ENCODE results near the gene GMPPB. TPM values are rescaled to one million over a fixed set of nuclear protein-coding genes. Genes with fewer than 3 reads are reported as not detected.

Gene GMPPB
- total and polyA plus RNA-seq, 9 of the 15 experiments (the other 6 are each of a cell fraction or from before 2014, with no cell fraction given): 0.53 to 17.4 (median 8.1) TPM

DNA sequence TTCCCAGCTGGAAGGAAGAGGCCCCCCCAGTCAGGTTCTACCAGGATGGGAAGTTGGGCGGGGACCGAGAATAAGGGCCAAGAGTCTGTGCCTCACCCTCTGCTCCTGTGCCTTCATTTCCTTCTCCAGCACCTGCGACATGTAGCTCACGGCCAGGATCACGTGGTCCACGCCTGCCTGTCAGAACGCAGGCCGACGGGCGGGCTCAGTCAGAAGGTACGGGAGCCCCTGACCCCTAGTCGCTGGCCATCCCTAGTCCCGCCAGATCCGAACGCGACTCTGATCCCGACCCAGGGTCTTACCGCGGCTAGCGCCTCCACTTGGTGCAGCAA, 489 bp downstream of the GMPPB start (continued):
- TF ChIP-seq, protein P1, sequence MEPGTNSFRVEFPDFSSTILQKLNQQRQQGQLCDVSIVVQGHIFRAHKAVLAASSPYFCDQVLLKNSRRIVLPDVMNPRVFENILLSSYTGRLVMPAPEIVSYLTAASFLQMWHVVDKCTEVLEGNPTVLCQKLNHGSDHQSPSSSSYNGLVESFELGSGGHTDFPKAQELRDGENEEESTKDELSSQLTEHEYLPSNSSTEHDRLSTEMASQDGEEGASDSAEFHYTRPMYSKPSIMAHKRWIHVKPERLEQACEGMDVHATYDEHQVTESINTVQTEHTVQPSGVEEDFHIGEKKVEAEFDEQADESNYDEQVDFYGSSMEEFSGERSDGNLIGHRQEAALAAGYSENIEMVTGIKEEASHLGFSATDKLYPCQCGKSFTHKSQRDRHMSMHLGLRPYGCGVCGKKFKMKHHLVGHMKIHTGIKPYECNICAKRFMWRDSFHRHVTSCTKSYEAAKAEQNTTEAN (CRISPR knock-in tag; IDR thresholded peaks at IDR 0.05): no peak
- TF ChIP-seq, protein P2, sequence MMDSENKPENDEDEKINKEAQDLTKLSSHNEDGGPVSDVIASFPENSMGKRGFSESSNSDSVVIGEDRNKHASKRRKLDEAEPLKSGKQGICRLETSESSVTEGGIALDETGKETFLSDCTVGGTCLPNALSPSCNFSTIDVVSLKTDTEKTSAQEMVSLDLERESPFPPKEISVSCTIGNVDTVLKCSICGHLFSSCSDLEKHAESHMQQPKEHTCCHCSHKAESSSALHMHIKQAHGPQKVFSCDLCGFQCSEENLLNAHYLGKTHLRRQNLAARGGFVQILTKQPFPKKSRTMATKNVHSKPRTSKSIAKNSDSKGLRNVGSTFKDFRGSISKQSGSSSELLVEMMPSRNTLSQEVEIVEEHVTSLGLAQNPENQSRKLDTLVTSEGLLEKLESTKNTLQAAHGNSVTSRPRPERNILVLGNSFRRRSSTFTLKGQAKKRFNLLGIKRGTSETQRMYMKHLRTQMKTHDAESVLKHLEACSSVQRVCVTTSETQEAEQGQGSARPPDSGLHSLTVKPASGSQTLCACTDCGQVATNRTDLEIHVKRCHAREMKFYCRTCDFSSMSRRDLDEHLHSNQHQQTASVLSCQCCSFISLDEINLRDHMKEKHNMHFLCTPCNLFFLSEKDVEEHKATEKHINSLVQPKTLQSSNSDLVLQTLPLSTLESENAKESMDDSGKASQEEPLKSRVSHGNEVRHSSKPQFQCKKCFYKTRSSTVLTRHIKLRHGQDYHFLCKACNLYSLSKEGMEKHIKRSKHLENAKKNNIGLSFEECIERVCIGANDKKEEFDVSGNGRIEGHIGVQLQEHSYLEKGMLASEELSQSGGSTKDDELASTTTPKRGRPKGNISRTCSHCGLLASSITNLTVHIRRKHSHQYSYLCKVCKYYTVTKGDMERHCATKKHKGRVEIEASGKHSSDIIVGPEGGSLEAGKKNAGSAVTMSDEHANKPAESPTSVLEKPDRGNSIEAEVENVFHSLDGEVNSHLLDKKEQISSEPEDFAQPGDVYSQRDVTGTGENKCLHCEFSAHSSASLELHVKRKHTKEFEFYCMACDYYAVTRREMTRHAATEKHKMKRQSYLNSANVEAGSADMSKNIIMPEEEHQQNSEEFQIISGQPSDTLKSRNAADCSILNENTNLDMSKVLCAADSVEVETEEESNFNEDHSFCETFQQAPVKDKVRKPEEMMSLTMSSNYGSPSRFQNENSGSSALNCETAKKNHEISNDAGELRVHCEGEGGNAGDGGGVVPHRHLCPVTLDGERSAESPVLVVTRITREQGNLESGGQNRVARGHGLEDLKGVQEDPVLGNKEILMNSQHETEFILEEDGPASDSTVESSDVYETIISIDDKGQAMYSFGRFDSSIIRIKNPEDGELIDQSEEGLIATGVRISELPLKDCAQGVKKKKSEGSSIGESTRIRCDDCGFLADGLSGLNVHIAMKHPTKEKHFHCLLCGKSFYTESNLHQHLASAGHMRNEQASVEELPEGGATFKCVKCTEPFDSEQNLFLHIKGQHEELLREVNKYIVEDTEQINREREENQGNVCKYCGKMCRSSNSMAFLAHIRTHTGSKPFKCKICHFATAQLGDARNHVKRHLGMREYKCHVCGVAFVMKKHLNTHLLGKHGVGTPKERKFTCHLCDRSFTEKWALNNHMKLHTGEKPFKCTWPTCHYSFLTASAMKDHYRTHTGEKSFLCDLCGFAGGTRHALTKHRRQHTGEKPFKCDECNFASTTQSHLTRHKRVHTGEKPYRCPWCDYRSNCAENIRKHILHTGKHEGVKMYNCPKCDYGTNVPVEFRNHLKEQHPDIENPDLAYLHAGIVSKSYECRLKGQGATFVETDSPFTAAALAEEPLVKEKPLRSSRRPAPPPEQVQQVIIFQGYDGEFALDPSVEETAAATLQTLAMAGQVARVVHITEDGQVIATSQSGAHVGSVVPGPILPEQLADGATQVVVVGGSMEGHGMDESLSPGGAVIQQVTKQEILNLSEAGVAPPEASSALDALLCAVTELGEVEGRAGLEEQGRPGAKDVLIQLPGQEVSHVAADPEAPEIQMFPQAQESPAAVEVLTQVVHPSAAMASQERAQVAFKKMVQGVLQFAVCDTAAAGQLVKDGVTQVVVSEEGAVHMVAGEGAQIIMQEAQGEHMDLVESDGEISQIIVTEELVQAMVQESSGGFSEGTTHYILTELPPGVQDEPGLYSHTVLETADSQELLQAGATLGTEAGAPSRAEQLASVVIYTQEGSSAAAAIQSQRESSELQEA (IDR thresholded peaks at IDR 0.05; ENCODE audit: low read depth): no peak
- TF ChIP-seq CC2D1A (IDR thresholded peaks at IDR 0.05) (no peak), E2F3 (CRISPR knock-in tag; IDR thresholded peaks at IDR 0.05) (no peak), ZFP1 (CRISPR knock-in tag; IDR thresholded peaks at IDR 0.05) (no peak), SP2 (IDR thresholded peaks at IDR 0.05; ENCODE audit: extremely low read depth, low read depth, low read length, poor library complexity, severe bottlenecking) (no peak), CHD1 (IDR thresholded peaks at IDR 0.05; ENCODE audit: low read length) (no peak), POLR2AphosphoS5 (IDR thresholded peaks at IDR 0.05; ENCODE audit: control insufficient read depth, insufficient read depth, low read depth, low read length) (no peak)
- TF ChIP-seq, protein P3, sequence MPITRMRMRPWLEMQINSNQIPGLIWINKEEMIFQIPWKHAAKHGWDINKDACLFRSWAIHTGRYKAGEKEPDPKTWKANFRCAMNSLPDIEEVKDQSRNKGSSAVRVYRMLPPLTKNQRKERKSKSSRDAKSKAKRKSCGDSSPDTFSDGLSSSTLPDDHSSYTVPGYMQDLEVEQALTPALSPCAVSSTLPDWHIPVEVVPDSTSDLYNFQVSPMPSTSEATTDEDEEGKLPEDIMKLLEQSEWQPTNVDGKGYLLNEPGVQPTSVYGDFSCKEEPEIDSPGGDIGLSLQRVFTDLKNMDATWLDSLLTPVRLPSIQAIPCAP (CRISPR knock-in tag; IDR thresholded peaks at IDR 0.05; ENCODE audit: borderline replicate concordance): no peak
- TF ChIP-seq, protein P4, sequence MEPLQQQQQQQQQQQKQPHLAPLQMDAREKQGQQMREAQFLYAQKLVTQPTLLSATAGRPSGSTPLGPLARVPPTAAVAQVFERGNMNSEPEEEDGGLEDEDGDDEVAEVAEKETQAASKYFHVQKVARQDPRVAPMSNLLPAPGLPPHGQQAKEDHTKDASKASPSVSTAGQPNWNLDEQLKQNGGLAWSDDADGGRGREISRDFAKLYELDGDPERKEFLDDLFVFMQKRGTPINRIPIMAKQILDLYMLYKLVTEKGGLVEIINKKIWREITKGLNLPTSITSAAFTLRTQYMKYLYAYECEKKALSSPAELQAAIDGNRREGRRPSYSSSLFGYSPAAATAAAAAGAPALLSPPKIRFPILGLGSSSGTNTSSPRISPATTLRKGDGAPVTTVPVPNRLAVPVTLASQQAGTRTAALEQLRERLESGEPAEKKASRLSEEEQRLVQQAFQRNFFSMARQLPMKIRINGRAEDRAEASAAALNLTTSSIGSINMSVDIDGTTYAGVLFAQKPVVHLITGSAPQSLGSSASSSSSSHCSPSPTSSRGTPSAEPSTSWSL (CRISPR knock-in tag; IDR thresholded peaks at IDR 0.05; ENCODE audit: borderline replicate concordance): no peak
- TF ChIP-seq, protein P5, sequence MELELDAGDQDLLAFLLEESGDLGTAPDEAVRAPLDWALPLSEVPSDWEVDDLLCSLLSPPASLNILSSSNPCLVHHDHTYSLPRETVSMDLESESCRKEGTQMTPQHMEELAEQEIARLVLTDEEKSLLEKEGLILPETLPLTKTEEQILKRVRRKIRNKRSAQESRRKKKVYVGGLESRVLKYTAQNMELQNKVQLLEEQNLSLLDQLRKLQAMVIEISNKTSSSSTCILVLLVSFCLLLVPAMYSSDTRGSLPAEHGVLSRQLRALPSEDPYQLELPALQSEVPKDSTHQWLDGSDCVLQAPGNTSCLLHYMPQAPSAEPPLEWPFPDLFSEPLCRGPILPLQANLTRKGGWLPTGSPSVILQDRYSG (tag; conservative IDR thresholded peaks at IDR 0.05; ENCODE audit: low read depth): no peak
- TF ChIP-seq, protein P6, sequence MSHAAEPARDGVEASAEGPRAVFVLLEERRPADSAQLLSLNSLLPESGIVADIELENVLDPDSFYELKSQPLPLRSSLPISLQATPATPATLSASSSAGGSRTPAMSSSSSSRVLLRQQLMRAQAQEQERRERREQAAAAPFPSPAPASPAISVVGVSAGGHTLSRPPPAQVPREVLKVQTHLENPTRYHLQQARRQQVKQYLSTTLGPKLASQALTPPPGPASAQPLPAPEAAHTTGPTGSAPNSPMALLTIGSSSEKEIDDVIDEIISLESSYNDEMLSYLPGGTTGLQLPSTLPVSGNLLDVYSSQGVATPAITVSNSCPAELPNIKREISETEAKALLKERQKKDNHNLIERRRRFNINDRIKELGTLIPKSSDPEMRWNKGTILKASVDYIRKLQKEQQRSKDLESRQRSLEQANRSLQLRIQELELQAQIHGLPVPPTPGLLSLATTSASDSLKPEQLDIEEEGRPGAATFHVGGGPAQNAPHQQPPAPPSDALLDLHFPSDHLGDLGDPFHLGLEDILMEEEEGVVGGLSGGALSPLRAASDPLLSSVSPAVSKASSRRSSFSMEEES (CRISPR knock-in tag; IDR thresholded peaks at IDR 0.05): peak; percentile 77

Measured in K562 (cell line).